ENCODE results near the gene IL1RAP.

DNA sequence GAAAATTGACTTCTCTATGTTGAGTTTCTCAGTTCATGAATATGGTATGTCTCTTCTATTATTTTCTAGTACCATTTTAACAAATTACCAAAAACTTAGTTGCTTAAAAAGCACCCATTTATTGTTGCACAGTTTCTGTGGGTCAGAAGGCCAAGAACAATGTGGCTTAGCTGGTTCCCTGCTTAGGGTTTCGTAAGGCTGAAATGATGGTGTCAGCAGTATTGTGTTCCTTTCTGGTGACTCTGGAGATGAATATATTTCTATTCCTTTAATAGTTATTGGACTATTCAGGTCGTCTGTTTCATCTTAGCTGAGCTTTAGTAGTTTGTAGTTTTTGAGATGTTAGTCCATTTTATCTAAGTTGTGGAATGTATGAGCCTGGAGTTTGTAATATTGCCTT is 44.9 kb downstream of the IL1RAP start:
- TF ChIP-seq, protein P1, sequence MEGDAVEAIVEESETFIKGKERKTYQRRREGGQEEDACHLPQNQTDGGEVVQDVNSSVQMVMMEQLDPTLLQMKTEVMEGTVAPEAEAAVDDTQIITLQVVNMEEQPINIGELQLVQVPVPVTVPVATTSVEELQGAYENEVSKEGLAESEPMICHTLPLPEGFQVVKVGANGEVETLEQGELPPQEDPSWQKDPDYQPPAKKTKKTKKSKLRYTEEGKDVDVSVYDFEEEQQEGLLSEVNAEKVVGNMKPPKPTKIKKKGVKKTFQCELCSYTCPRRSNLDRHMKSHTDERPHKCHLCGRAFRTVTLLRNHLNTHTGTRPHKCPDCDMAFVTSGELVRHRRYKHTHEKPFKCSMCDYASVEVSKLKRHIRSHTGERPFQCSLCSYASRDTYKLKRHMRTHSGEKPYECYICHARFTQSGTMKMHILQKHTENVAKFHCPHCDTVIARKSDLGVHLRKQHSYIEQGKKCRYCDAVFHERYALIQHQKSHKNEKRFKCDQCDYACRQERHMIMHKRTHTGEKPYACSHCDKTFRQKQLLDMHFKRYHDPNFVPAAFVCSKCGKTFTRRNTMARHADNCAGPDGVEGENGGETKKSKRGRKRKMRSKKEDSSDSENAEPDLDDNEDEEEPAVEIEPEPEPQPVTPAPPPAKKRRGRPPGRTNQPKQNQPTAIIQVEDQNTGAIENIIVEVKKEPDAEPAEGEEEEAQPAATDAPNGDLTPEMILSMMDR (IDR thresholded peaks at IDR 0.05) = no peak
- TF ChIP-seq EP300 (IDR thresholded peaks at IDR 0.05) = no peak

All from sigmoid colon (tissue), 4 donors.